ENCODE results near the gene KLHL21. TPM values are rescaled to one million over a fixed set of nuclear protein-coding genes. Genes with fewer than 3 reads are reported as not detected.
A peak's percentile ranks its signal among the peaks of the same experiment; 100 is the strongest.

KLHL21 gene
- total RNA-seq, 1 experiment from 2014 or later = 38.0 TPM

DNA sequence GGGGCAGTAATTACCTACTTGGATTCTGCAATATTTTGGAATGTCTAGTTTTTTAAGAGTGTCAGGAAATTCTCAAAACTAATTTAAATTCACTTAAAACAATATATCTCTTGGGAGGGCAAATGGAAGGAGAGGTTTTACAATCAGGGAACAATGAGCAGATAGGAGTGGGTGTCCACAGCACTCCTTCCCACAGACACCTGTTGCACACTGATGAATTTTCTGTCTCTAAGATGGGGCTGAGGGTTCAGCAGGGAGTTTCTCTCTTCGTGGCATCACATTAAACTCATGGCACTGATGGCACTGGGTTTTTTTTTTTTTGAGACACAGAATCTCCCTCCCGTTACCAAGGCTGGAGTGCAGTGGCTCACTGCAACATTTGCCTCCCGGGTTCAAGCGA lies 16.4 kb upstream of the KLHL21 start:
- no peak overlapping the region for H3K27ac ChIP-seq (ENCODE audit: low read depth, low read length, poor library complexity, severe bottlenecking)
- intact Hi-C loops (cut with micrococcal nuclease; ENCODE audit: unreplicated experiment) = no loop called here
- CTCF ChIA-PET = no interaction called here
- no TSS peak for BruUV-seq (replicated peaks)
- H3K27me3 ChIP-seq (replicated peaks; ENCODE audit: insufficient read depth, low read depth, low read length, poor library complexity) = no peaks in the 10 kb centered on the region
- POLR2A ChIA-PET (ENCODE audit: low non-redundant PET) = interaction anchor here (0.7 kb wide), 1 partner anchor 1893 kb away, joined by 6 read pairs; no protein-coding TSS in a partner anchor
- H3K9me3 ChIP-seq (ENCODE audit: low read depth, low read length, poor library complexity, severe bottlenecking) = no peaks in the 10 kb centered on the region
- H3K4me1 ChIP-seq (ENCODE audit: insufficient read depth, low read length, poor library complexity, severe bottlenecking) = peaks cover 5% of the 10 kb centered on the region
- TF ChIP-seq CTCF (conservative IDR thresholded peaks at IDR 0.05; ENCODE audit: low read depth, low read length) (no peak), EZH2 (IDR thresholded peaks at IDR 0.05; ENCODE audit: borderline replicate concordance, low read depth, low read length, poor library complexity, severe bottlenecking) (no peak)
- H3K36me3 ChIP-seq (ENCODE audit: insufficient read depth, low read length, poor library complexity, severe bottlenecking) = peaks cover 67% of the 10 kb centered on the region
- DNase-seq (ENCODE audit: low spot score) = no peak
- H3K4me3 ChIP-seq (ENCODE audit: low read depth, low read length, poor library complexity, severe bottlenecking) = no peak overlapping the region

GRCh38 chr1:6614929-6615785 lies 12.5 kb upstream of the KLHL21 start:
- CTCF ChIA-PET = no interaction called here
- POLR2A ChIA-PET (ENCODE audit: low non-redundant PET) = interaction anchor here (0.6 kb wide), 2 partner anchors 37 to 175 kb away, joined by 4 to 6 read pairs; no protein-coding TSS in a partner anchor
- Histone ChIP-seq H3K27me3 (replicated peaks; ENCODE audit: insufficient read depth, low read depth, low read length, poor library complexity) (no peaks in the 10 kb centered on the region), H3K9me3 (ENCODE audit: low read depth, low read length, poor library complexity, severe bottlenecking) (no peaks in the 10 kb centered on the region), H3K36me3 (ENCODE audit: insufficient read depth, low read length, poor library complexity, severe bottlenecking) (peaks cover 35% of the 10 kb centered on the region), H3K27ac (ENCODE audit: low read depth, low read length, poor library complexity, severe bottlenecking) (peak overlapping the region; percentile 77), H3K4me3 (ENCODE audit: low read depth, low read length, poor library complexity, severe bottlenecking) (peak overlapping the region; percentile 99), H3K4me1 (ENCODE audit: insufficient read depth, low read length, poor library complexity, severe bottlenecking) (peaks cover 5% of the 10 kb centered on the region)
- TF ChIP-seq CTCF (conservative IDR thresholded peaks at IDR 0.05; ENCODE audit: low read depth, low read length) = no peak
- TF ChIP-seq EZH2 (IDR thresholded peaks at IDR 0.05; ENCODE audit: borderline replicate concordance, low read depth, low read length, poor library complexity, severe bottlenecking) = no peak
- intact Hi-C loops (cut with micrococcal nuclease; ENCODE audit: unreplicated experiment) = no loop called here
- DNase-seq (ENCODE audit: low spot score) = peak; percentile 27
- no TSS peak for BruUV-seq (replicated peaks)

DNA sequence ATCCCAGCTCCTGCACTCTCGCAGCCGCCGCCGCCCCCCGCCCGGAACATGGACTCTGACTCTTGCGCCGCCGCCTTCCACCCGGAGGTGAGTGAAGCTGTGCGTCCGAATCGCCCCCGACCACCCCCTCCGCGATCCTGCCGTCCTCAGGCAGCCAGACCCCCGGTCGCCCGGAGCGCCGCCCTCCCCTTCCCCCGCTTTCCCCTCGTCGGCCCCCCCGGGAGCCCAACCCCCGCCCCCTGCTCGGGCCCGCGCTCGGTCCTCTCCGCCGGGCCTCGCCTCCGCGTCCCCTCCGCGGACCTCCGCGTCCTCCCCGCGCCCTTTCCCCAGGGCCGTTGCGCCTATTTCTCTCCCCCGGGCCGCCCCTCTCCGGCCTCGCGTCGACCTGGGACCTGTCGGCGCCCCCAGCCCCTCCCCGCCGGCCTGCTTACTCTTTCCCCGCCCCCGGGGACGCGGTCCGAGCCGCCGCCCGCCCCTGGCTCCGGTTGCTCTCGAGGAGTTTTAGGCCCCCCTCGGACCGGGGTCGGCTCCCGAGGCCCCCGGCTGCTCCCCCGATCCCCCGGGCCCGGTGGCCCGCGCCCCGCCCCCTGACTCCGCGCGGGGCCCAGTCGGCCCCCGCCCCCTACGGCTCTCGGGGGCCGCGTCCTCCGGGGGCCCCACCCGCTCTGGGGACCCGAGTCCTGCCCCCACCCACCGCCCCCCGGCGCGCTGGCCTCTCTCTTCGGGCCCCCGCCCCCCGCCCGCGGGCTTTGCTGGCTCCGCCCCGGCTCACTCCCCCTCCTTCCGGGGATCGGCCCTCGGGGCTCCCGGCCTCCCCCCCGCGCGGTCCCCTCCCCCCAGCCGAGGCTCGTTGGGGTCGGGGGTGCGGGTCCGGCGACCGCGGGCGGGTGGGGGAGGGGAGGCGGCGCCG lies 11.6 kb upstream of the KLHL21 start:
- no peaks in the 10 kb centered on the region for H3K9me3 ChIP-seq (ENCODE audit: low read depth, low read length, poor library complexity, severe bottlenecking)
- peaks cover 5% of the 10 kb centered on the region for H3K4me1 ChIP-seq (ENCODE audit: insufficient read depth, low read length, poor library complexity, severe bottlenecking)
- peak overlapping the region; percentile 99 for H3K4me3 ChIP-seq (ENCODE audit: low read depth, low read length, poor library complexity, severe bottlenecking)
- BruUV-seq (replicated peaks) = no TSS peak
- H3K36me3 ChIP-seq (ENCODE audit: insufficient read depth, low read length, poor library complexity, severe bottlenecking) = peaks cover 27% of the 10 kb centered on the region
- CTCF ChIA-PET = no interaction called here
- H3K27me3 ChIP-seq (replicated peaks; ENCODE audit: insufficient read depth, low read depth, low read length, poor library complexity) = no peaks in the 10 kb centered on the region
- TF ChIP-seq EZH2 (IDR thresholded peaks at IDR 0.05; ENCODE audit: borderline replicate concordance, low read depth, low read length, poor library complexity, severe bottlenecking) = no peak
- POLR2A ChIA-PET (ENCODE audit: low non-redundant PET) = interaction anchor here (1.1 kb wide), 1 partner anchor 558 kb away, joined by 4 read pairs; no protein-coding TSS in a partner anchor
- peak; percentile 64 for DNase-seq (ENCODE audit: low spot score)
- intact Hi-C loops (cut with micrococcal nuclease; ENCODE audit: unreplicated experiment) = no loop called here
- H3K27ac ChIP-seq (ENCODE audit: low read depth, low read length, poor library complexity, severe bottlenecking) = peak overlapping the region; percentile 88

Data from A673 (cell line).